VCaP (cell line): ENCODE results near the gene ZNF518B.
A peak's percentile ranks its signal among the peaks of the same experiment; 100 is the strongest.

Source experiments
- H3K27ac ChIP-seq: fragments of 450-650 bp; 2 replicates; pipeline ENCODE4 v1.5.1; 2017
- CTCF ChIP-seq: fragments of 450-650 bp; conservative IDR thresholded peaks from 2 replicates; pipeline ENCODE4 v1.5.1; 2017; ENCODE audit warnings: mild to moderate bottlenecking, moderate library complexity

The ZNF518B gene

GRCh38 chr4:10457255-10457801, at the start of gene ZNF518B:
Gene ZNF518B (minus strand): TSS chr4:10457426. CDS start chr4:10446328, 11,098 bp downstream.
- TF ChIP-seq CTCF, result no peak
- peak within 1 kb of the TSS; percentile 68; the same call in 1 of the 2 replicates for H3K27ac ChIP-seq

GRCh38 chr4:10506077-10506476, 48.9 kb upstream of the ZNF518B start:
- TF ChIP-seq CTCF, result no peak
- H3K27ac ChIP-seq, result no peak overlapping the region

GRCh38 chr4:10504570-10505179, 47.4 kb upstream of the ZNF518B start:
- H3K27ac ChIP-seq, result no peak overlapping the region
- TF ChIP-seq CTCF, result no peak

- no peak overlapping the region for H3K27ac ChIP-seq
- no peak for TF ChIP-seq CTCF
Observed at GRCh38 chr4:10502717-10503116, 45.5 kb upstream of the ZNF518B start.

GRCh38 chr4:10500776-10501175, 43.5 kb upstream of the ZNF518B start:
- H3K27ac ChIP-seq, result peak overlapping the region; percentile 48
- TF ChIP-seq CTCF, result no peak

GRCh38 chr4:10496200-10496599, 39.0 kb upstream of the ZNF518B start:
- peak overlapping the region; percentile 21; the same call in 1 of the 2 replicates for H3K27ac ChIP-seq
- no peak for TF ChIP-seq CTCF

GRCh38 chr4:10495651-10496050, 38.4 kb upstream of the ZNF518B start:
- no peak overlapping the region for H3K27ac ChIP-seq
- TF ChIP-seq CTCF, result no peak
